HK-2 (cell line): ENCODE data around the gene ENOX1.
A peak's percentile ranks its signal among the peaks of the same experiment; 100 is the strongest.

ENCODE experiments used
- DNase-seq: peaks from one replicate; pipeline ENCODE4 v3.0.0-alpha.2; 2018; ENCODE audit not compliant: unreplicated experiment

ENOX1 gene

GRCh38 chr13:43785650-43786471, 911 bp downstream of the ENOX1 start:
- peak; percentile 40 for DNase-seq

- no peak for DNase-seq
Measured at GRCh38 chr13:43785261-43785649, 1.5 kb downstream of the ENOX1 start.

- DNase-seq = no peak
Measured at GRCh38 chr13:43784496-43784895, 2.3 kb downstream of the ENOX1 start.

DNA sequence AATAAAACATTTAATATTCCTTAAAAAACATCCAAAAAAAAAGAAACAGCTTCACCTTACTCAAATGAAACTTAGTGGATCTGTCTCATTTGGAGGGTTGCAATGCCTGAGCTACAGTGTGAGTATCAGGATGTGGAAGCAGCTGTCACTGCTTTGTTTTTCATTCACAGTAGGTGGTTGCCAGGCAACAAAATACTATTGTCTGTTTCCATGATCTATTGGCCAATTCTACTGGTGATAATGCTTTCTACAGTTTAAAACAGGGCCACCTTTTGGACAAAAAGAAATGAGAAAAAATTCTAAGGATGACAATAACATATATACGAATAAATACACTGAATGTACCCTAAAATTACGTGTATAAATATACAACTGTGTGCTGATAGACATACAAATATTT, 3.0 kb downstream of the ENOX1 start:
- DNase-seq = no peak

DNA sequence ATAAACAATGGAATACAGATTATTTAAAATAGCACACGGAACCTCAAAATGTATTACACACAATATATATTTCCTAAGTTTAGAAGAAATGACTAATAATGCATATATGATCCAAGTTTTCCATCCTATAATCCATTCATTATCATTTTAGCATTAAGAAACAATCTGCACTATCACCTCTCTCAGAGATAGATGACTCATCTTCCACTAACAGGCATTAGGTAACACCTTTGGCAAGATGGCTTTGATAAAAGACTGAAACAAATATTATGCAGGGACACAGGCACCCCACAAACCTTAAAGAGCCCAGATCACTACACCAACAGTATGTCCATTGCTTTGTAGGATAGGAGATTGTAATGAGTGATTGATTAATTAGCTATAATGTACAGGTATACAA, 4.1 kb downstream of the ENOX1 start:
- DNase-seq = no peak

DNA sequence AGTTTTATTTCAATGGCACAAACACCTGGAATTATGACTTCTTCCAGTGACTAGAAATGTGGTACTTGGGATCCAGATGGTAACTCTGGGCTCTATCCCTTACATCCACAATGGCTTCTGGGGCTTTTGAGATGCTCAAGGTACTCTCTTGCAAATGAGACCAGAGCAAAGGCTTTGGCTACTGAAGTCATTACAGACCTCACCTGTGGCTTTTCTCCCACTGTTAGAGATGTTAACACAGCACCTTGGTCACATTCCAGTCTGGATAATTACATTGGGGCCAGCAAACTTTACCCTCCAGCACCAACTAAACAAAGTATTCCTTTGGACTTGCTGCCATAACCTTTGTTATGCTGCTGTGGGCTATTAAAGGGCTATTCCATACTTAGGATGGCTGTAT, 6.1 kb downstream of the ENOX1 start:
- no peak for DNase-seq

DNA sequence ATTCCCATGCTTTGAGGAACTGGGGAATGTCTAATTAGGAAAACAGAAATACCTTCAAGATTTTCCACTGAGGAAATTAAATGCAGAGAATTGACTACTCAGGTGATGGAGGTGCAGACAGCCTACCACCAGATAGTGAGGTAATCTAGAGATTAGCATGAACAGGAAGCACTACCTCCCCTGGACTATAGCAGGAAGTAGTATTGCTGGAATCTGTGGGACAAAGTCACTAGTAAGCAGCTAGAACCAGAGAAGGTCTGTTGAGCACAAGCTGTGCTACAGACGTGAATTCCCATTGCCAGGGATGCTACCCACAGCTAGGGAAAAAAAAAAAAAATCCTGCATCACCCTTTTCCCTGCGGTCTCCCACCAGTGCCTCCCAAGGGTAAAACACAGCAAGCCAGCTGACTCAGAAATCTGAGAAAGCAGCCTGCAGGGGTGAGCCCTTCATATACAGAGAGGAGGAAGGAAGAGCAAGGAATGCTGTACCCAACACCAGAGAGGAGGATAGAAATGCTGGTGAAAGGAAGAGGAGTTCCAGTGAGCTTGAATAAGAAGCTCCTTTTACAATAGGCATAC, 10.2 kb downstream of the ENOX1 start:
- DNase-seq = no peak

- DNase-seq = no peak
Measured at GRCh38 chr13:43776006-43776405, 10.8 kb downstream of the ENOX1 start.

DNA sequence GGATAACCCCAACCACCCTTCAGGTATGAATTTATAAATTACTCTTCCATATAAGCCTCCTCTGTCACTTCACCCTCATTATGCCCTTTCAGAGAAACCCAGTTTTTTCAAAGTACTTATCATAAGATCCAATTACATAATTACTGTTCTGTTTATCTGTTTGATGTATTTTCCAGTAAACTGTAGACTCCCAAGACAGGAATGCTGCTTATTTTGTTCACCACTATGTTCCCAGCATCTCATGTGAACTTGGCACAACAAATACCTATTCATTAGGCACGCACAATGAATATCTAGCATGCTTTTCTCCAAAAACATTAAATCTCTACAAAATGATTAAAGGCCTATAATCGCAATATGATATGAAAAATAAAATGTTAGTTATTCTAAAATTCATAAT, 13.2 kb downstream of the ENOX1 start:
- DNase-seq = no peak

DNA sequence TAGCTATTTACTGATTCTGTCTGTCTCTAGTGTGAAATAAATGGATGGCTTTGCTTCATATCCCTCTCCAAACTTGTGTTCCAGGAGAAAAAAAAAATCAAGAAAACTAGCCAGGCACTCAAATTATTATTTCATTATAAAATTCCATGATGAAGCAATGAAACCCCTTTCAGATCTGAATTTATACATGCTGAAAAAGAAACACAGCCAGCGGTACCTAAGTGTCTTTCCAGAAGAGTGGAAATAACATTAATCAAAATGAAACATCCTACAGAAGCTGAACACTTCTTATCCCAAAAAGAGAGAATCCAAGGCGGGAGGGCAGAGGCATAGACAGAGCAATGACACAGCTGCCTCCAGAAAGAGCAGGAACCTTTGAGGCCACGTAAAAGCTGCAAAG, 15.9 kb downstream of the ENOX1 start:
- DNase-seq = no peak

- no peak for DNase-seq
Measured at GRCh38 chr13:43769529-43769928, 17.2 kb downstream of the ENOX1 start.

DNA sequence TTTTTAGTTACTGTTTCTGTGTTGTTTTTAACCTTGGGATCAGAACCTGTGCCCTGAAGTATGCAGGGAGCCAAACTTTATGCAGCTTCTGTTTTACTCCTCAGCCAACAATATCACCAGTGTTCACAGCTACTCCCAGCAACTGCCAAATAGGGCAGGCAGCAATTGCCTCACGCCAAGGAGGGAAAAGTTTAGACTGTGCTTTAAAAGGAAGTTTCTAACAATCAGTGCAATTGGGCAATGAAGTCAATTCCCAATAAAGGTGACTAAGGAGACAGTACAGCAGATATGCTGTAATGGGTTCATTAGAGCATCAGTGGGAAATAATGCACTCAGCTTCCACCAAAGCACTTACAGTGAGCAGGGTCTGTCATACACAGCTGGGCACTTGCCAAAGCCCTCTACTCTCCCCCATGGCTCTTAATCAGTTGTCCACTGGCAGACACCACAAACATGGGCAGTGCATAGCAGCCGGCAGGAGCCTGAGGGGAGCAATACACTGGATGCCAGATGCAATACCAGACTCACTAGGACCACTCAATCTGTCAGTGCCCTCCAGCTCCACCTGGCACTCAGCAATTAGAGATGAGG, 19.3 kb downstream of the ENOX1 start:
- no peak for DNase-seq

DNA sequence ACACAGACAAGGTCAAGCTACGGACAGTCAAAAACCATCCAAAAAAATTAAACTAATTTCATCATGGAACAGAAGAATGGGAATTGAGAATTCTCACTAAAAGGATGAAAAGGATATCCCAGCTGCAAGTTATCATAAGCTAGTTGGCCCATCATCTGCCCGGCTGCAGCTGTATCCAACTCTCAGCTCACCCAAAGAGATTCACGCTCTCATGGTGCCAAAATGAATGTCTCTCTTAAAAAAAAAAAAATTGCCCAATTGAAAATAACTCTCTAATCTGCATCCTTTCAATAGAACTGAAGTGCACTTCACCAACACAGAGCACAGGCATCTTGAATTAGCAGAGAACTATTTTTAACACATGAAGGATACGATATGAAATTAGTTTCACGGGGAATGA, 20.0 kb downstream of the ENOX1 start:
- no peak for DNase-seq

DNA sequence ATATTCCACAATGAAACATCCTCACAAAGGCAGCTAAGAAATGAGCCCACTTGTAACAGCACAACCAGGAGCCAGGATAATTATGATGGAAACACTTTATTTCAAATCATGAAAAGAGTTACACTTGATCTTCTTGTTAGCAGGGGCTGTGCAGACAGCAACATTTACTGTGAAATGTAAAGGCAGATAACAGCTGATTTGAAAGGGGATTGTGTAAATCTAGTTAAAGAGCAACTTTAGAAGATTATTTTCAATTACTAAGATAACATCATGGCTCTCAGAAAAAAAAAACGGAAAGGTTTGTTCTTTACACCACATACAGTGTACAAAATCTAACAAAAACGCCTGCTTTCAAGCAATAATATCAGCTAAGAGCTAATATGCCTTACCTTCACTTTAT, 22.4 kb downstream of the ENOX1 start:
- DNase-seq = no peak

DNA sequence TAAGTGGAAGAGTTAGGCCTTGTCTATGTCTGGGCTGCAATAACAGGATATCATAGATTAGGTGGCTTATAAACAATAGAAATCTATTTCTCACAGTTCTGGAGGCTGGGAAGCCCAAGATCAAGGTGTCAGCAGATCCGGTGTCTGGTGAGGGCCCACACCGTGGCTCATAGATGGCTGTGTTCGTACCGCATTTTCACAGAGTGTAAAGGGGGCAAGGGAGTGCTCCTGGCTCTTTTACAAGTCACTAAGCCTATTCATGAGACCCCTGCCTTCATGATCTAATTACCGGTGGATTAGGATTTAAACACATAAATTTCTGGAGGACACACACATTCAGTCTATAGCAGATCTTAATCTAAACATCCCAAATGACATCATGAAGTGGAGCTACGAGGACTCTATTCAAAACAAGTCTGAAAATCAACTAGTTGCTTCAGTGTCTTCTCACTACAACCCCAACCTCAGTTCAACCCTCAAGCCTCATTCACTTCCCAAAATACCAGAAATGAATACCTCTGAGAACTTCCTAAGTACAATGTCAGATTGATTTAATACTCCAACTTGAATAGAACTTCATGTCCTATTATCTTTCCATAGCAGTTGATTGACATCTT, 23.5 kb downstream of the ENOX1 start:
- no peak for DNase-seq

DNA sequence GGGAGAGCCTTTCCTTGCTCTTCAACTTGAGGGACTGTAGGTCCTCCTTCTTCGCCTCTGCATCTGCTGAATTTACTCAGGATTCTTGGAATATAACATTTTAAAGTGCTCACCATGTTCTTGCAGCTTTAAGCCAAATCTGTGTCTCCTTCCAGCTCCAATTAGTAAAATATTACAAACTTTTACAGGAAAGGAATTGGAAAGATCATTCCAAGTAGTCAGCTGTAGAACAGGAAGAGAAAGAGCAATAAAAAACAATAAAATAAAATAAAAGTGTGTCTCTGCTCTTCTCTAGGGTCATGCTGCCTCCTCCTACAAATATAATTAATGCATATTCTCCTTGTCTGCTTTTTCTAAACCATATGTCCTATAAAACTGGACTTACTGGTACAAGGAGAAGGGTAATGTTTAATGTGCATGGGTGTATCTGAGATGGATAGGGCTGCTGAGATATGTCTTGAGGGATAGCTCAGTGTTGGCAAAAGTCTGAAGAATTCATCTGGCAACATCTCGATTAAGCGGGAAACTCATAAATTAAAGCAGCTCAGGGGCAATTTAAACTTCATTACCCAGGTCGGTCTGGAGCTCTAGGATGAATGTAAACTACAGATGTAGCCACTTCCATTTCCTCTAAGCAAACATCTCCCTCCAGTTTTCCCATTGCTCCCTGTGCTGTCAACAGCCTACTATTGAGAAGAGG, 25.0 kb downstream of the ENOX1 start:
- no peak for DNase-seq

DNA sequence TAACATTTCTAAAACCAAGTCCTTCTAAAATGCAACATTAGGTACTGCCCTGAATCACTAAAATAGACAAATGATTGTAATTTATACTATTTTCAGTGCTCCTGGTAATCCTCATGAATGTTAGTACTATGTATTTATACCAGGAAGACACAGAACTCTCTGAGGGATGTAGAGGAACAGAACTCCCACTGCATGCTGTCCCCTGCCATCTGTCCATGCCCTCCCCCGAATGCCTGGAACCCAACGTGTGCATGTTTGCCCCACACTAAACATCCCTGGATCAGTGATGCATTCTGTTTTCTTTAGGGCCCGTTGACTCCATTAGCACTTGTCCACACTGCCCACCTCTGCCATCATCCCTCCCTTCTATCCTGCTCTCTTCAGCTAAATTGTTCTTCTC, 26.5 kb downstream of the ENOX1 start:
- no peak for DNase-seq

DNA sequence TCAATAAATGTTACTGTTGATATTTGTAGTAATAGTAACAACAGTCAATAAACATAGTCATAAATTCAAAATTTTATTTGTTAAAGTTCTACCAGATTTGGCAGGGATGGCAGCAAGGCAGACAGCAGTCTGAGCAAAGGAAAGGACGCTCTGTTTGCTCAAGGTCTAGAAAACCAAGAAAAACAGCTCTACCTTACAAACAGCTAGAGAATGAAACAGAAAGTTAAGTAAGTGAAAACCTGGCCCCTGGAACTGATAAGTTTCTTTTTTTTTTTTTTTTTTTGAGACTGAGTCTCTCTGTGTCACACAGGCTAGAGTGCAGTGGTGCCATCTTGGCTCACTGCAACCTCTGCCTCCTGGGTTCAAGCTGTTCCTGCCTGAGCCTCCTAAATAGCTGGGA, 27.9 kb downstream of the ENOX1 start:
- no peak for DNase-seq

- no peak for DNase-seq
Measured at GRCh38 chr13:43757266-43757665, 29.5 kb downstream of the ENOX1 start.

DNA sequence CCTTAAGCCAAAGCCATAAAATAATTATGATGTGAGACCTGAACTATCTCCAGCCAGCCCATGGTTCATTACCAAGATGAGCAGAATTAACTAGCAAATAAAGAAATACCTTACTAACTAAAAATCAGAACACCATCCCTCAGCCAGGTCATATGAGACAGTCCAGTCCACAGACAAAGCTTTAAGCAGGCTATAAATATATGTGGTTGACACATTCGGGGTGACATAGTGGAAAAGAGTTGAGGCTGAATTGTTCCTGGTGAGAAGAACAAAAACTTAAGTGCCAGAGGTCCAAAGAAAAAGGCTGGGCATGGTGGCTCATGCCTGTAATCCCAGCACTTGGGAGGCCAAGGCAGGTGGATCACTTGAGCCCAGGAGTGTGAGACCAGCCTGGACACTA, 30.9 kb downstream of the ENOX1 start:
- DNase-seq = no peak

DNA sequence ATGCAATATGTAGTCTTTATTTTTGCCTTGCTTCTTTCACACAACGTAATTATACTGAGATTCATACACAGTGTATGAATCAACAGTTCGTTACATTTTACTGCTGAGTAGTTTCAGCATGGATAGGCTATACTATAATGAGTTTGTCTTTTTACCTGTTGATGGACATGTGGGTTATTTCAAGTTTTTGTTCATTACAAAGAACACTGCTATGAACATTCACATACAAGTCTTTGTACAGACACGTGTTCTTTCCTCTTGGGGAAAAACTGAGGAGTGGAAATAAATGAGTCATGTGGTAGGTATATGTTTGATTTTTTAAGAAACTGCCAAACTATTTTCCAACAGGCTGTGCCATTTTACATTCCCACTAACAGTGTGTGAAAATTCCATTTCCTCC, 35.1 kb downstream of the ENOX1 start:
- DNase-seq = no peak

- DNase-seq = no peak
Measured at GRCh38 chr13:43749503-43749902, 37.3 kb downstream of the ENOX1 start.
